Spleen (tissue), 7 donors: ENCODE data around the gene DSE.

ENCODE experiments used
- CTCF ChIP-seq, 11 experiments: fragments of 200-600 bp in 7 of 11; fragments of 450-650 bp in 4 of 11; sonication (generic) in 4 of 11; IDR thresholded peaks in 8 of 11; conservative IDR thresholded peaks in 3 of 11; 1 replicate in 7 of 11; 2 replicates in 4 of 11; pipeline versions ENCODE4 v1.4.0 to v1.8.0; 2016 to 2021; ENCODE audit warnings: antibody characterized with exemption in 11 of 11, inconsistent platforms in 4 of 11, mild to moderate bottlenecking in 1 of 11
- POLR2A ChIP-seq, 3 donors: fragments of 450-650 bp; IDR thresholded peaks; one replicate each; pipeline ENCODE4 v1.5.1; 2017; ENCODE audit warnings: antibody characterized with exemption in 3 of 3, mild to moderate bottlenecking in 1 of 3
- donor health status: DM: no; HTN: no; CAD: no; lungs with moderate emphysema.
- donor health status: DM: no; HTN: no; CAD: no.
- donor health status: DM: no; HTN: no; CAD: no.

GRCh38 chr6:116413357-116413756 lies 42.6 kb downstream of the DSE start:
- TF ChIP-seq CTCF (IDR thresholded peaks at IDR 0.05 in 8 of 11, conservative IDR thresholded peaks at IDR 0.05 in 3 of 11) (no peak), POLR2A (IDR thresholded peaks at IDR 0.05) (no peak)
